GM10847 (cell line): ENCODE data around the gene ZRSR2.

Experiments
- POLR2A ChIP-seq: IDR thresholded peaks from 2 replicates; pipeline ENCODE4 v1.6.1; 2011; ENCODE audit not compliant: insufficient read length; ENCODE audit errors: extremely low read depth

Gene ZRSR2, protein sequence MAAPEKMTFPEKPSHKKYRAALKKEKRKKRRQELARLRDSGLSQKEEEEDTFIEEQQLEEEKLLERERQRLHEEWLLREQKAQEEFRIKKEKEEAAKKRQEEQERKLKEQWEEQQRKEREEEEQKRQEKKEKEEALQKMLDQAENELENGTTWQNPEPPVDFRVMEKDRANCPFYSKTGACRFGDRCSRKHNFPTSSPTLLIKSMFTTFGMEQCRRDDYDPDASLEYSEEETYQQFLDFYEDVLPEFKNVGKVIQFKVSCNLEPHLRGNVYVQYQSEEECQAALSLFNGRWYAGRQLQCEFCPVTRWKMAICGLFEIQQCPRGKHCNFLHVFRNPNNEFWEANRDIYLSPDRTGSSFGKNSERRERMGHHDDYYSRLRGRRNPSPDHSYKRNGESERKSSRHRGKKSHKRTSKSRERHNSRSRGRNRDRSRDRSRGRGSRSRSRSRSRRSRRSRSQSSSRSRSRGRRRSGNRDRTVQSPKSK

DNA sequence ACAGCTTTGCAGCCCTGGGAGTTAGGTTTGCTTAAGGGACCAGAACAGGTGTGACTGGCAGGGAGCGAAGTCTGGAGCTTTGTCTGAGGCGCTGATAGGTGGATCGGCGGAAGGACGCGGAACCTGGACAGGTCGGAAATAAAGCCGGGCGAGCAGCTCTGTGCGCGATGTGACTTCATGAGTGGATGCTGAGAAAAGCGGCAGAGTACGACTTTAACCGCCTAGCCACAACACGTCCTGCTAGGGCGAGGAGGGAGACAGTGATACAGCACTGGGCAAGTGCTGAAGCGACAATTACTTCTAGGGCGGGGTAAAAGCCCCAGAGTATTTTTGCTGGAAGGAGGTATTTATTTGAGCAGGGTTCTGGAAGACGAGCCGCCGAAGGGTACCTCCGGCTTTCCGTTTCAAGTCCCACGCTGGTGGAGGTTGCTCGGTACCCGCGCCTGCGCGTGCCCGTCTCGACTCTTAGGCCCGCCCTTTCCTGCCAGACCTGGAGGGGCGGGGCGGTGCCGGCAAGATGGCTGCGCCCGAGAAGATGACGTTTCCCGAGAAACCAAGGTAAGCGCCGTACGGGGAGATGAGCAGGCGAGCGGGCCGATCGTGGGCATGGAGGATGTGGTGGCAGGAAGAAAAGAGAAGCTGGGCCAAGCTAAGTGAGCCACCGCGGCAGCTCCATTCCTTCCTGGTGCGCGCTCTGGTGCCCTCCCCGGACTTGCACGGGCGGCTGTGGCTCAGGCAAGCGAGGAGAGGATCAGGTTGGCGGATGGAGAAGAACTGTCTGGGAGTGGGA, at the start of gene ZRSR2:
Gene ZRSR2 (plus strand): TSS at position 506 of the 790 bp plus-strand sequence. CDS start 12 bp downstream, at position 518.
- TF ChIP-seq POLR2A = peak; percentile 57

DNA sequence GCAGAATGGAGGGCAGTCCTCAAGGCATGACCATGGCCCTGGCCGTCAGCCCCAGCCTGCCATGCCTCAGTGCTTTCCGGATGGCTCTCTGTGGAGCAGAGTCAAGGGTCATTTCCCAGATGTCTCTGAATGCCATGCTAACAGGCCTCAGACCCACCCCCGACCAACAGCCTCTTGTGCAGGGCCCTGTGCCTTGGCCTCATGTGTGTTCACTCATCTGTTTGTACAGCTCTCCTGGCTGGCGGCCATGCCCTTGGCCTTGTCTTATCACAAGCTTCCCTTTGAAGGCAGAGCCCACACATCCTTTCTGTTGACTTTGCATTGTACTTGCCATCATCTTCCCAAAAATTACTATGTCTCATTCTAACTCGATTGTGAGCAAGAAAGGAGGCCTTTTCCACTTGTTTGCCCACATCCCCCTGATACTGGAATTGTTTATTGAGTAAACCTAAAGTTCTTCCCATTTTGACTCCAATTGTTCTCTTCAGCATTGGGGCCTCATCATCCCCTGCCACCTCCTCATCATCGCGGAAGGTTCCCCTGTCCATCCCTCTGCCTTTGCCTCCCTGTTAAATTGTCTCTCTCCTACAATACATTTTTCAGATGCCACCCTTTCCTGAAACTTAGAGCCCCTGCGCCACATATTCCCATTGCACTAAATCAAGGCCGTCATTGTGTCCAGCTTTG, 46.0 kb upstream of the ZRSR2 start:
- TF ChIP-seq POLR2A = no peak

DNA sequence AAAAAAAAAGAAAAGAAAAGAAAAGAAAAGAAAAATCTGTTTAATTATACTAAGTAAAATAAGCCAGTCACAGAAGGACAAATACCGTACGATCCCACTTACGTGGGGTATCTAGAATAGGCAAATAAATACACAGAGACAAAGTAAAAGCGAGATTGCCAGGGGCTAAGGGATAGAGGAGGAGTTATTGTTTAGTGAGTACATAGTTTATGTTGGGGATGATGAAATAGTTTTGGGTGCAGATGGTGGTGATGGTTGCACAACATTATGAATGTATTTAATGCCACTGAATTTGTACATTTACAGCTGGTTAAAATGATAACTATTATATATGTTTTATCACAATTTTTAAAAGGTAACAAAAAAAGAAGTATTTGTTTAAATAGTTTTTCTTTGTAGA, 45.1 kb upstream of the ZRSR2 start:
- TF ChIP-seq POLR2A = no peak

DNA sequence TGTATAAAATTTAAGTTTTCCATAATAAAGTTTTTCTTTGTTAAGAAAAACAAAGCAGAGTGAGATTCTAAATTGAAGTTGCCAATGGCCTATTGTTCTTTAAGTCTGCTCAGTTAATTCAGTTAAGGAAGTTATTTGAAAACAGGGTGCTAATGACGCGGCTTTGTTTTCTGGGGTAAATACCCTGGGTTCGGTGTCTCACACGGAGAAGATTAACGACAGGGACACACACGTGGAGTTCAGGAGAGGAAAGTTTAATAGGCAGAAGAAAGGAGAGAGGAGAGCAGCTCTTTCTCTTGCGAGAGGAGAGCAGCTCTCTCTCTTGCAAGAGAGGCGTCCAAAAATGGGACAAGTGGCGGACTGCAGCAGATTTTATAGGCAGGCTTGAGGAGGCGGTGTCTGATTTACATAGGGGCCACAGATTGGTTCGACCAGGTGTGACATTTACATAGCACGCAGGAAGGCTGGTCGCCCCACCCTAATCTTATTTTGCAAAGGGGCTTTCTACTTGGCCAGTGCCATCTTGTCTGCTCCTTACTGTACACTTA, 42.6 kb upstream of the ZRSR2 start:
- no peak for TF ChIP-seq POLR2A

DNA sequence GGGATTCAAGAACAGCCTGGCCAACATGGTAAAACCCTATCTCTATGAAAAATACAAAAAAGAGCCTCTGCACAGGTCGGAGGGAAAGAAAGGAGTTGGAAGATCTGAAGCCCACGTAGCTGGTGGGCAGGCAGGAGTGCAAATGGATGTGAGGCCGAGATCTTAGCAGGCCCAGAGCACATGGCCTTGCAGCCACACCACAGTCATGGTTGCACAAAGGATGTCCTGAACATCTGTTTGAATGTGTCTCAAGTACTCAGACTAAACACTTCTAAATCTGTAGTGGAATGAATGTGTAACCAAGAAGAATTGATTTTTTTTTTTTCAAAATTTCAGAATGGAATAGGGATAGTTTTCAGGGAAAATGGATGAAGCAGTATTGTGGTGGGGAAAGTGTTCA, 41.4 kb upstream of the ZRSR2 start:
- no peak for TF ChIP-seq POLR2A

DNA sequence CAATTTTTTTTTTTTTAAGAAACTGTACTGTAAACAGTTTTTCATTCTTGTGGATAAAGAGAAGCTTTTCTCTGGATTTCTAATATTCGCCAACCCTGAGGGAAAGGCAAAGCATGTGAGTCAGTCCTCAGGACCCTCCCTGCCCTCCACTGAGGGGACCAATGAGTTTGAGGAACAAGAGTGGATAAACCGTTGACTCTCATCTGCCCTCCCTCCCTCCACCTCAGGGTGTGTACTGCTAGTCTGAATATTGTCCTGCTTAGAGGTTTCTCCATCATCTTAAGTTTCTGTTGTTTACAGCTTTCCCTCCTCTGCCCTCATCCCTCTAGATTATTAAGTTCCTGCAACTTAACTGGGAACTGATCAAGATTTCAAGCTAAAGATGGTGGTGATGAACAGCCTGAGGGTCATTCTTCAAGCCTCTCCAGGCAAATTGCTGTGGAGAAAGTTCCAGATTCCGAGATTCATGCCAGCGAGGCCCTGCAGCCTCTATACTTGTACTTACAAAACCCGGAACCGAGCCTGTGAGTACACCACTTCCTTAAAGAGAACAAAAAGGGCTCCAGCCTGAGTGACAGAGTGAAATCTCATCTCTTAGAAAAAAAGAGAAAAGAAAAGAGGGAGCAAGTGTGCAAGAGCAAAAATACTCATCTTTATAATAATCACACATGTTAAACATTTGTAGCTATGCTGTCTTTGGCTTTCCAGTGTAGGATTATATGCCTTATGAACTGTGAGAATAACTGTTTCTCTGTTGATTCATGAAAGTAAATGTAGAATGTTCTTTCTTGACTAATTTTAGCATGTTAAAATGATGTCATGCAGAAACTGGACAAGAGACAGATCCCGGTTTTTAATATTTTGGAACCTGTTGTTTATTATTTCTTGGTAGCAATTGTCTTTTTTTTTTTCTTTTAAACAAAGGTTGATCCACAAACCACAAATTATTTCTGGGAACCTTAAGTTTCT, 40.4 kb upstream of the ZRSR2 start:
- TF ChIP-seq POLR2A = no peak

DNA sequence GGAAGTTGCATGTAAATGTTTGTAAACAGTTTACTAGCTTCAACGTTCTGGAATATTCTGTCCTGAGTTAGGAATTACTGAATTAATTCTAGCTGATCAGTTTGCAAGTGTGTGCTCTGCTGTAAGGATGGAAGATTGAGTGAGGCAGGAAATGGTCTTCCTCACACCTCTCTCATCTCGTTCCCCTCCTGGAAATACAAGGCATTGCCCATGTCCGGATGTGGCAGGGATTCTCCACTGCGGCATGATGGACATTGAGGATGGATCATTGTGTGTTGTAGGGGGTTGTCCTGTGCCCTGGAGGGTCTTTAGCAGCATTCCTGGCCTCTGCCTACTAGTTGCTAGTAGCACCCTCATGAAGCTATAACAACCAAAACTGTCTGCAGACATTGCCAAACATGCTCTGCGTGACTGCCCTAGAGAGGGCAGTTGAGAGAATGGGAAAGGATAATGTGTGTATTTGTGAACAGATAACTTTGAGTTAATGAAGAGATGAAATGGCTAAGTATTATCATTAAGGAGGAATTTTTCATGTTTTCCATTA, 39.6 kb upstream of the ZRSR2 start:
- TF ChIP-seq POLR2A = no peak

DNA sequence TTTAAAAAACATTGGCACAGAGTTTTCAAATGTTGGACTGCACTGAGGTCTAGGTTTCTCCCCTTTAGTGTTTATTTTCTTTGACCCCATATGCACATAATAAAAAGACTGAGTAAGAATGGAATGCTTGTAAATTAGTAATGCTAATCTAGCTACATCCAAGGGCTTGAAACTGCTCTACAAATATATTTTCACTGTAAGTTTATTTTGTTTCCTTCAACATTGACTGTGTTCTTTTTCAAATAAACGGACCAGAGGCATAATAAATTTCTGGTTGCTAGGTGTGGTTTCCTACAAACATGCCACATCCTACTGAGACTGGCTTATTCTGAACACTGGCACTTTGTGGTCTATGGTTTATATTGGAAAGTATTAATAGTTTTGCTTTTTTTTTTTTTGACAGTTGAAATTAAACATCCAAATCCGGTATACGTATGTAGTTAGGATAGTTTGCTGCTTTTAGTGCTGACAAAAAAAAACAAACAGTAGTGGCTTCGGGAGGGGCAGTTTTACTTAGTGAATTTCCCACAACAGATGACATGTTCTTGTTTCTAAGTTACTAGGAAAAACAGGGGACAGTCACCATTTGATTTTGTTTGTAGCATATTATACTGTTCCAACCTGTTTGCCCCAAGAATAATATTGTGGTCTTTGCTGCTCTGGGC, 39.0 kb upstream of the ZRSR2 start:
- TF ChIP-seq POLR2A = no peak

DNA sequence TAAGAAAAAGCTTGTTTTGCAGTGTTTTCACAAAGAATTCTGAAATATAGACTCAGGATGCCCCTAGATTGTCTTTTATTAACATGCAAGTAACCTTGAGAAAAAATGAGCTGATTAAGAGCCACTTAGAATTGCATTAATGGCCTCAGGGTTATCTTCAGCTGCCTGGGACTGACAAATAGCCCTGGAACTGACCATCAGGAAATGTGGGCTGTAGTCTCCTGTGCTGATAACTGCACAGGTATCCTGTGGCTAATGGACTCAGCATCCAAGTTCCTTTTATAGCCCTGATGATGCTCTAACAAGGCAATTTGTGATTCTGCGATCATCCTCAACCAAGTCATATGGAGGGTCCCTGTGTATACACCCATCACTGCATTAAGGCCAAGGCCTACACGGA, 35.2 kb upstream of the ZRSR2 start:
- no peak for TF ChIP-seq POLR2A

DNA sequence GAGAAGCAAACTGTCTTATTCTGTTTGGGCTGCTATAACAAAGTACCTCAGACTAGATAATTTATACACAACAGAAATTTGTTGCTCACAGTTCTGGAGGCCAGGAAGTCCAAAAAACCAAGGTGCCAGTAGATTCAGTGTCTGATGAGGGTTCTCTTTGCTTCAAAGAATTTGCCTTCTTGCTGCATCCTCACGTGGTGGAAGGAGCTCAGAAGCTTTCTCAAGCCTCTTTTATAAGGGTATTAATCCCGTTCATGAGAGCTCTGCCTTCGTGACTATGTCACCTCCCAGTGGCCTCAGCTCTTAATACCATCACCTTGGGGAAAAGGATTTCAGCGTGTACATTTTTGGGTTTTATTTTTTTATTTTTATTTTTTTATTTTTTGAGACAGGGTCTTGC, 32.1 kb upstream of the ZRSR2 start:
- TF ChIP-seq POLR2A = no peak

DNA sequence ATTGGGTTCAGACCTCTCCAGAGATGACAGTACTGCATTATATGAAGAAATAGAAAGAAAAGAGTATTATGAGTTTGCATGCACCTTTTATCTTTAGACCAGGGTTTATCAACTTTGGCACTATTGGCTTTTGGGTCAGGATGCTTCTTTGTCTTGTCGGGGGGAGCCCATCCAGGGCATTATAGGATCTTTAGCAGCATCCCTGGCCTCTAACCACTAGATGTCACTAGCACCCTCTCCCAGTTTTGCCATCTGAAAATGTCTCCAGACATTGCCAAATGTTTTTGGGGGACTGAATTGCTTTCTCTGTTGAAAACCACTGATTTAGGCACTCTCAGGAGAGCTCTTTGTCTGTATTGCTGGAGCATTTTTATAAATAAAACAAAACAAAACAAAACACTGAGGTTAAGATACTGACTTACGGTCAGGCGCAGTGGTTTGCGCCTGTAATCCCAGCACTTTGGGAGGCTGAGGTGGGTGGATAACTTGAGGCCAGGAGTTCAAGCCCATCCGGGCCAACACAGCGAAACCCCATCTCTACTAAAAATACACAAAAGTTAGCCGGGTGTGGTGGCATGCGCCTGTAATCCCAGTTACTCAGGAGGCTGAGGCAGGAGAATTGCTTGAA, 28.6 kb upstream of the ZRSR2 start:
- TF ChIP-seq POLR2A = no peak

DNA sequence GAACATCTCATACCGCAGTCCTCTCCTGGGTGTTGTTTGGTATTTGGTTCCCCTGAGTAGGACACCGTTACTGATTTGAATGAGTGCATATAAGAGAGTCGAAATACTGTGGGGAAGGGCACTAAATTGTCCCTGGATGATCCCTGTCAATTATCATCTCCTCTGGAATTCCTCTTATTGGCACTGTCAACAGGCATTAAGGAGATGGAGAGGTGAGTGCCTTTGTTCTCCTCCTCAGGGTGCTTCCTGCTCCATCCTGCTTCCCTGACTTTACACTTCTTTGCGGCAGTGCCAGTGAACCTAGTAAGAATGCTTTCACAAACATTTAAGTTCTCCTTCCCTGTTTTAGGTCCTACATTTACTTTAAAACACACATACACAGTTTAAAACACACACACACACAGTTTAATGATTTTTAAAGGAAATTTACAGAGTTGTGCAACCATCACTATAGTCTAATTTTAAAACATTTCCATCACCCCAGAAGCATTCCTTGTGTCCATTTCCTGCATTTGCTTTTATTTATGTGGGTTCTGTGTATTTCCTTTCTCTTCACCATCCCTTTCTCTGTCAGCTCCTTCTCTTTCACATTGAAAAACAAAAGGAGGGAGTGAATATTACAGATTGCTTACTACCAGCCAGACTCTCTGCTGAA, 20.9 kb upstream of the ZRSR2 start:
- no peak for TF ChIP-seq POLR2A
